Measurements from ENCODE around the gene SYTL3. TPM values are rescaled to one million over a fixed set of nuclear protein-coding genes. Genes with fewer than 3 reads are reported as not detected.

The SYTL3 gene
- total RNA-seq, 1 experiment from 2014 or later: 14.2 TPM

DNA sequence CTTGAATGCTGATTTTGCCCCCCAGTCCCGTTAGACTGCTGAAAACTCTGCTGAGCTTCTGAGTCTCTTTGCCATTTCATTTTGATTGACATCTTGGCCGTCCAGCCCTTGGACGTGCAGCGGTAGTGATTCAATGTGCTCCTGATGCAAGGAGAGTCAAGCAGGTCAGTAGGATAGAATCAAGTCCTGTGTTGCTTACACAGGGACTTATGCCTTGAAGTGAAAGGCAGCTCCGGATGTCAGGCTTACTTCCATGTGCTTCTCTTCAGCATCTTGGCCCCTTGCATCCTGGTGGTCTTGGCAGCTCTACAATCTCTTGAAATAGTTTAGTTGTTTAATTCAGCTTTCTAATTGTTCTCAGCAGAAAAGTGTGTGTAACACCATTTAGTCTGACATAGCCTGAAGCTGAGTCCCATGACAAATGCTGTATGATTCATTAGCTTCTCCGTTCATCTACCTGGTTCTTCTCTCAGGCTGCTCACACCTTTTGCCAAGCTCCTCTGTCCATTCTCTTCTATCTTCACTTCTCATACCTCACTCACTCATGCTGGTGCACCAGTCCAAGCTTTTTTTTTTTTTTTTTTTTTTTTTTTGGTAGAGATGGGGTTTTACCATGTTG is 93.3 kb downstream of the SYTL3 start:
- Mint-ChIP-seq H3K4me3 (ENCODE audit: low read depth, unreplicated experiment) (no peak overlapping the region), H3K9me3 (ENCODE audit: low read depth, unreplicated experiment) (peaks cover 4% of the 10 kb centered on the region), H3K4me1 (ENCODE audit: low read depth, unreplicated experiment) (peaks cover 17% of the 10 kb centered on the region), H3K36me3 (ENCODE audit: insufficient read depth, unreplicated experiment) (peaks cover 9% of the 10 kb centered on the region), H3K27me3 (ENCODE audit: unreplicated experiment) (no peaks in the 10 kb centered on the region), H3K27ac (ENCODE audit: unreplicated experiment) (peak overlapping the region; percentile 33)
- BruUV-seq (replicated peaks): no TSS peak
- intact Hi-C loops (cut with micrococcal nuclease; ENCODE audit: unreplicated experiment): no loop called here
- TF ChIP-seq, protein P1, sequence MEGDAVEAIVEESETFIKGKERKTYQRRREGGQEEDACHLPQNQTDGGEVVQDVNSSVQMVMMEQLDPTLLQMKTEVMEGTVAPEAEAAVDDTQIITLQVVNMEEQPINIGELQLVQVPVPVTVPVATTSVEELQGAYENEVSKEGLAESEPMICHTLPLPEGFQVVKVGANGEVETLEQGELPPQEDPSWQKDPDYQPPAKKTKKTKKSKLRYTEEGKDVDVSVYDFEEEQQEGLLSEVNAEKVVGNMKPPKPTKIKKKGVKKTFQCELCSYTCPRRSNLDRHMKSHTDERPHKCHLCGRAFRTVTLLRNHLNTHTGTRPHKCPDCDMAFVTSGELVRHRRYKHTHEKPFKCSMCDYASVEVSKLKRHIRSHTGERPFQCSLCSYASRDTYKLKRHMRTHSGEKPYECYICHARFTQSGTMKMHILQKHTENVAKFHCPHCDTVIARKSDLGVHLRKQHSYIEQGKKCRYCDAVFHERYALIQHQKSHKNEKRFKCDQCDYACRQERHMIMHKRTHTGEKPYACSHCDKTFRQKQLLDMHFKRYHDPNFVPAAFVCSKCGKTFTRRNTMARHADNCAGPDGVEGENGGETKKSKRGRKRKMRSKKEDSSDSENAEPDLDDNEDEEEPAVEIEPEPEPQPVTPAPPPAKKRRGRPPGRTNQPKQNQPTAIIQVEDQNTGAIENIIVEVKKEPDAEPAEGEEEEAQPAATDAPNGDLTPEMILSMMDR (IDR thresholded peaks at IDR 0.05; ENCODE audit: unreplicated experiment): no peak
- DNase-seq: no peak
- CTCF ChIA-PET: interaction anchor here (1.0 kb wide), 1 partner anchor 13 kb away, joined by 3 read pairs; no protein-coding TSS in a partner anchor

DNA sequence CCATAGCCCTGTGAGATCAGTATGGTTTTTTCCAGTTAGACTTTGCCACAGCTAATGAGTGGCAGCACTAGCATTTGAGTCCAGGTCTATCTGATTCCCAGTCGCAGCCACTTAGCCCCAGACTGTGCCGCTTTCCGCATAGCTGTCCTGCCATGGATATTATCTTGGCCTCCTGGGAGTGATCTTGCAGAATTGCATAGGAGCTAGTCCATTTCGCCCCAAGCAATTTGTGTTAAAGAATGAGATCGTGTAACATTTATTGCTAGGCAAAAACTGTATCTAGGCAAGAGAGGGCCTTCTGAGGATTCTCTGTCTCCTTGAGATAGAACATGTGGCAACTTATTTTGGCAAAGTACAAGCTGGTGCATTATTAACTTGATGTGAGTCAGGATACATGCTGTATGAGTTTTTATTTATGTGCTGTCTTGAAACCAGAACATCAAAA is 95.2 kb downstream of the SYTL3 start:
- CTCF ChIA-PET: no interaction called here
- Mint-ChIP-seq H3K4me3 (ENCODE audit: low read depth, unreplicated experiment) (no peak overlapping the region), H3K4me1 (ENCODE audit: low read depth, unreplicated experiment) (peaks cover 5% of the 10 kb centered on the region), H3K9me3 (ENCODE audit: low read depth, unreplicated experiment) (no peaks in the 10 kb centered on the region), H3K27me3 (ENCODE audit: unreplicated experiment) (no peaks in the 10 kb centered on the region), H3K36me3 (ENCODE audit: insufficient read depth, unreplicated experiment) (peaks cover 7% of the 10 kb centered on the region), H3K27ac (ENCODE audit: unreplicated experiment) (no peak overlapping the region)
- no TSS peak for BruUV-seq (replicated peaks)
- intact Hi-C loops (cut with micrococcal nuclease; ENCODE audit: unreplicated experiment): no loop called here
- TF ChIP-seq, protein P1 (IDR thresholded peaks at IDR 0.05; ENCODE audit: unreplicated experiment): no peak
- no peak for DNase-seq

DNA sequence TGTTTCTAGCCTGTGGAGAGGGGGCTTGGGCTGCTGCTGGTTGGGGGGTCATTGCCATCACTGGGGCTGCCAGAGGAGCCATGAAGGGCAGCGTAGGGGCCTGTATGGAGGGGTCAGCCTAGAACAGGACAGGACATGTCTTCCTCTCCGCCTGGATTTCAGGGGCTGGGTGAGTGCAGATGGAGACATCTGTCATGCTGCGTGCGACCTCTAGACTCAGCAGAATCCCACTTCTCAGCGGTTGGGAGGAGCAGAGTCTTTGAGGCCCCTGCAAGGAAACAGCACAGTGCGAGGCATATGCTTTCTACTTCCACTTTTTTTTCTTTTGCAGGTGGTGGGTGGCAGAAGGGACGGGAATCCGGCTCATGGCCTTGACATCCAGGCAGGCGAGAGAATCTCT is 101.4 kb downstream of the SYTL3 start:
- intact Hi-C loops (cut with micrococcal nuclease; ENCODE audit: unreplicated experiment): loop anchor here (5.0 kb wide), 1 partner anchor 44 kb away; no protein-coding TSS in a partner anchor
- TF ChIP-seq, protein P1 (IDR thresholded peaks at IDR 0.05; ENCODE audit: unreplicated experiment): no peak
- CTCF ChIA-PET: interaction anchor here (0.6 kb wide), 1 partner anchor 107 kb away, joined by 6 read pairs; no protein-coding TSS in a partner anchor
- DNase-seq: no peak
- Mint-ChIP-seq H3K27me3 (ENCODE audit: unreplicated experiment) (no peaks in the 10 kb centered on the region), H3K4me3 (ENCODE audit: low read depth, unreplicated experiment) (no peak overlapping the region), H3K9me3 (ENCODE audit: low read depth, unreplicated experiment) (no peaks in the 10 kb centered on the region), H3K36me3 (ENCODE audit: insufficient read depth, unreplicated experiment) (peaks cover 54% of the 10 kb centered on the region), H3K4me1 (ENCODE audit: low read depth, unreplicated experiment) (peaks cover 33% of the 10 kb centered on the region), H3K27ac (ENCODE audit: unreplicated experiment) (no peak overlapping the region)
- BruUV-seq (replicated peaks): no TSS peak

DNA sequence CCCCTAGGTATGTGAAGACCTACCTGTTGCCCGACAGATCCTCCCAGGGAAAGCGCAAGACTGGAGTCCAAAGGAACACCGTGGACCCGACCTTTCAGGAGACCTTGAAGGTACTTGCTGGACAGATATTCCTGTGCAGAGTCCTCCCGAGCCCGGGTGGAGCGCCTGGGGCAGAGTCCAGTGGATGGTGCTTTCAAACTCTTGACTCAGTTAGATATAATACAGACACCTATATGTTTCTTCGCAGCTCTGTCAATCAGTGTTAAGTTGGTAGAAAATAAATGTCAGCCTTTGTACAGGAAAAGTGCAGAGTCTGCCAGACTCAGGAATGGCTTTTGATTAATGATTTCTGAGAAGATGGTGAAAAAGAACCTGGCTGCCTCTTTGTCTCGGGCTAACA is 102.1 kb downstream of the SYTL3 start:
- no peaks in the 10 kb centered on the region for H3K9me3 Mint-ChIP-seq (ENCODE audit: low read depth, unreplicated experiment)
- no TSS peak for BruUV-seq (replicated peaks)

More for the DNA sequence above, 102.1 kb downstream of the SYTL3 start:
- CTCF ChIA-PET: interaction anchor here (1.0 to 1.7 kb wide), 3 partner anchors 11 to 33 kb away, joined by 3 to 5 read pairs (median 3); no protein-coding TSS in a partner anchor
- TF ChIP-seq, protein P1 (IDR thresholded peaks at IDR 0.05; ENCODE audit: unreplicated experiment): no peak
- H3K36me3 Mint-ChIP-seq (ENCODE audit: insufficient read depth, unreplicated experiment): peaks cover 58% of the 10 kb centered on the region
- peaks cover 33% of the 10 kb centered on the region for H3K4me1 Mint-ChIP-seq (ENCODE audit: low read depth, unreplicated experiment)
- H3K4me3 Mint-ChIP-seq (ENCODE audit: low read depth, unreplicated experiment): no peak overlapping the region
- intact Hi-C loops (cut with micrococcal nuclease; ENCODE audit: unreplicated experiment): loop anchor here (1.0 to 5.0 kb wide), 2 partner anchors 45 to 220 kb away; no protein-coding TSS in a partner anchor
- peak overlapping the region; percentile 54 for H3K27ac Mint-ChIP-seq (ENCODE audit: unreplicated experiment)
- no peak for DNase-seq
- H3K27me3 Mint-ChIP-seq (ENCODE audit: unreplicated experiment): no peaks in the 10 kb centered on the region

All from Calu3 (cell line).